NB4 (cell line): Measurements from ENCODE around the gene MAP3K5.

Experiments
- POLR2A ChIP-seq: IDR thresholded peaks from 2 replicates; pipeline ENCODE4 v1.6.1; 2011; ENCODE audit warnings: mild to moderate bottlenecking; ENCODE audit not compliant: insufficient read length; ENCODE audit errors: extremely low read depth
- TF ChIP-seq, protein P1 (sequence below): IDR thresholded peaks from one replicate; pipeline ENCODE4 v1.5.1; 2012; ENCODE audit warnings: low read depth, low read length

DNA sequence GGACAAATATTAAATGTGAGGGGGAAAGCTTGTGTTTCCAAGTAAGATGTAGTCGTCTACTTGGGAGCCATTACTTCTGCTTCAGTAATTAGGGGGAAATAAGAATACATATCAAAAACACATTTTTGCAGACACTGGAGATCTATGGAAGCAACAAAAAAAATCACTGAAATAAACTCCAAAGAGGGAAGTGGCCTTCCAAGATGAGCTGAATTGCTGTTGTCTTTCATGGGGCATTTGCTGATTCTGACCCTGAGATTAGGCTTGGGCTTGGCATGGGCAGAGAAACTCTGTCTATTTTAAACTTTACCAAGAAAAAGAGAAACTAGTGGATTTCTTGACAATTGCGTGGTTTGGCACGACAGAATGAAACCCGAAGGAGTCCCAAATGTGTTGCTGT, 120.1 kb downstream of the MAP3K5 start:
- TF ChIP-seq, protein P1, sequence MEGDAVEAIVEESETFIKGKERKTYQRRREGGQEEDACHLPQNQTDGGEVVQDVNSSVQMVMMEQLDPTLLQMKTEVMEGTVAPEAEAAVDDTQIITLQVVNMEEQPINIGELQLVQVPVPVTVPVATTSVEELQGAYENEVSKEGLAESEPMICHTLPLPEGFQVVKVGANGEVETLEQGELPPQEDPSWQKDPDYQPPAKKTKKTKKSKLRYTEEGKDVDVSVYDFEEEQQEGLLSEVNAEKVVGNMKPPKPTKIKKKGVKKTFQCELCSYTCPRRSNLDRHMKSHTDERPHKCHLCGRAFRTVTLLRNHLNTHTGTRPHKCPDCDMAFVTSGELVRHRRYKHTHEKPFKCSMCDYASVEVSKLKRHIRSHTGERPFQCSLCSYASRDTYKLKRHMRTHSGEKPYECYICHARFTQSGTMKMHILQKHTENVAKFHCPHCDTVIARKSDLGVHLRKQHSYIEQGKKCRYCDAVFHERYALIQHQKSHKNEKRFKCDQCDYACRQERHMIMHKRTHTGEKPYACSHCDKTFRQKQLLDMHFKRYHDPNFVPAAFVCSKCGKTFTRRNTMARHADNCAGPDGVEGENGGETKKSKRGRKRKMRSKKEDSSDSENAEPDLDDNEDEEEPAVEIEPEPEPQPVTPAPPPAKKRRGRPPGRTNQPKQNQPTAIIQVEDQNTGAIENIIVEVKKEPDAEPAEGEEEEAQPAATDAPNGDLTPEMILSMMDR = no peak
- TF ChIP-seq POLR2A = no peak
